Vagina (tissue), 2 donors: ENCODE results near the gene GPR155.
"Not testable (repeated sequence)": the region's sequence is repeated elsewhere in the genome, so short reads cannot be mapped to it uniquely, and the experiment has no call there.

Source experiments
- POLR2A ChIP-seq, 2 donors: fragments of 450-650 bp; IDR thresholded peaks; one replicate each; pipeline ENCODE4 v1.6.1; 2017; ENCODE audit warnings: antibody characterized with exemption in 2 of 2, mild to moderate bottlenecking in 2 of 2, moderate library complexity in 2 of 2
- POLR2AphosphoS5 ChIP-seq, 2 donors: sonication (generic); formaldehyde crosslinking; IDR thresholded peaks; one replicate each; pipeline ENCODE4 v1.9.0; 2017; ENCODE audit warnings: antibody characterized with exemption in 2 of 2, mild to moderate bottlenecking in 2 of 2, low read depth in 1 of 2; ENCODE audit not compliant: insufficient read depth in 1 of 2
- TF ChIP-seq, protein P1 (sequence below), 3 experiments: fragments of 450-650 bp in 2 of 3; fragments of 200-600 bp in 1 of 3; sonication (generic) in 1 of 3; IDR thresholded peaks; one replicate each; pipeline ENCODE4 v1.5.1; 2017 to 2019; ENCODE audit warnings: antibody characterized with exemption in 3 of 3, mild to moderate bottlenecking in 2 of 3, moderate library complexity in 2 of 3

- TF ChIP-seq, protein P1, sequence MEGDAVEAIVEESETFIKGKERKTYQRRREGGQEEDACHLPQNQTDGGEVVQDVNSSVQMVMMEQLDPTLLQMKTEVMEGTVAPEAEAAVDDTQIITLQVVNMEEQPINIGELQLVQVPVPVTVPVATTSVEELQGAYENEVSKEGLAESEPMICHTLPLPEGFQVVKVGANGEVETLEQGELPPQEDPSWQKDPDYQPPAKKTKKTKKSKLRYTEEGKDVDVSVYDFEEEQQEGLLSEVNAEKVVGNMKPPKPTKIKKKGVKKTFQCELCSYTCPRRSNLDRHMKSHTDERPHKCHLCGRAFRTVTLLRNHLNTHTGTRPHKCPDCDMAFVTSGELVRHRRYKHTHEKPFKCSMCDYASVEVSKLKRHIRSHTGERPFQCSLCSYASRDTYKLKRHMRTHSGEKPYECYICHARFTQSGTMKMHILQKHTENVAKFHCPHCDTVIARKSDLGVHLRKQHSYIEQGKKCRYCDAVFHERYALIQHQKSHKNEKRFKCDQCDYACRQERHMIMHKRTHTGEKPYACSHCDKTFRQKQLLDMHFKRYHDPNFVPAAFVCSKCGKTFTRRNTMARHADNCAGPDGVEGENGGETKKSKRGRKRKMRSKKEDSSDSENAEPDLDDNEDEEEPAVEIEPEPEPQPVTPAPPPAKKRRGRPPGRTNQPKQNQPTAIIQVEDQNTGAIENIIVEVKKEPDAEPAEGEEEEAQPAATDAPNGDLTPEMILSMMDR (IDR thresholded peaks at IDR 0.05) = not testable (repeated sequence)
- not testable (repeated sequence) for TF ChIP-seq POLR2A (IDR thresholded peaks at IDR 0.05); POLR2AphosphoS5 (IDR thresholded peaks at IDR 0.05; ENCODE audit: insufficient read depth in 1 of 2, low read depth in 1 of 2)
Measured at GRCh38 chr2:174485045-174485444, 1.8 kb downstream of the GPR155 start.
